ENCODE results near the gene NRXN2. TPM values are rescaled to one million over a fixed set of nuclear protein-coding genes. Genes with fewer than 3 reads are reported as not detected.

The NRXN2 gene
- polyA plus RNA-seq, 4 donors = 11.7 to 27.2 (median 24.9) TPM

DNA sequence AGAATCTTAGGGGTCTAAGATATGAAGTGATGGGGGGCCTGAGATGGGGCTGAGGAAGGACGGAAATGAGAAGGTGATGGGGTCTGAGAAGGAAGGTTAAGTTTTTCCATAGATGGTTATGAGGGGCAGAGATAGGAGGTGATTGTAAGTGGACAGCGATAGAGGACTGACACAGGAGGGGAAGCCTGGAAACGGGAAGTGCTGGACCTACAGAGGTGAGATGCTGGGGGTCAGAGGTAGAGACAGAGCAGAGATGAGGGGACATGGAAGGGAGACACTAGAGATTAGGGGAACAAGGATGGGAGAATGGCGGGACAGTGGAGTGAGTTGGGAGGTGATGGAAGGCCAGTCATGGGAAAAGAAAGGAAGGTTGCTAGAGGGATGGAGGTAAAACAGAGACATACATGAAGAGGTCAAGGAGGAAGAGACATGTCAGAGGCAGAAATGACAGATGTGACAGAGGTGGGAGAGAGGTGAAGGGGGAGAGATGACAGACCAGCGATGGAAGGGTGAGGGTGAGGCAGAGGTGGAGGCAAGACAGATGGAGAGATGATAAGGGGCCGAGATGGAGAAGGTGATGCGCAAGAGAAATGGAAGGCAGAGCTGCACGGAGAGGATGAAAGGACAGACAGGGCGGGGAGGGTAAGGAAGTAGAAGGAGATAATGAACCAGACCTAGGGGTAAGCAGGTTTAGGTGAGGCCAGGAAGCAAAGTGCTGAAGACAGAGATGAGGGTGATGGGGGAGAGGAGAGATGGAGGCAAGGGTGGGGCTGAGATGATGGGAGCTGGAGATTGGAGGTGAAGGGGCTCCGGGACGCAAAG is 81.2 kb downstream of the NRXN2 start:
- no peak for DNase-seq (ENCODE audit: low read depth in 4 of 4, low spot score in 2 of 4)

GRCh38 chr11:64639885-64640284 is 83.1 kb downstream of the NRXN2 start:
- DNase-seq (ENCODE audit: low read depth in 4 of 4, low spot score in 2 of 4) = no peak

GRCh38 chr11:64638829-64639228 is 84.2 kb downstream of the NRXN2 start:
- no peak for DNase-seq (ENCODE audit: low read depth in 4 of 4, low spot score in 2 of 4)

DNA sequence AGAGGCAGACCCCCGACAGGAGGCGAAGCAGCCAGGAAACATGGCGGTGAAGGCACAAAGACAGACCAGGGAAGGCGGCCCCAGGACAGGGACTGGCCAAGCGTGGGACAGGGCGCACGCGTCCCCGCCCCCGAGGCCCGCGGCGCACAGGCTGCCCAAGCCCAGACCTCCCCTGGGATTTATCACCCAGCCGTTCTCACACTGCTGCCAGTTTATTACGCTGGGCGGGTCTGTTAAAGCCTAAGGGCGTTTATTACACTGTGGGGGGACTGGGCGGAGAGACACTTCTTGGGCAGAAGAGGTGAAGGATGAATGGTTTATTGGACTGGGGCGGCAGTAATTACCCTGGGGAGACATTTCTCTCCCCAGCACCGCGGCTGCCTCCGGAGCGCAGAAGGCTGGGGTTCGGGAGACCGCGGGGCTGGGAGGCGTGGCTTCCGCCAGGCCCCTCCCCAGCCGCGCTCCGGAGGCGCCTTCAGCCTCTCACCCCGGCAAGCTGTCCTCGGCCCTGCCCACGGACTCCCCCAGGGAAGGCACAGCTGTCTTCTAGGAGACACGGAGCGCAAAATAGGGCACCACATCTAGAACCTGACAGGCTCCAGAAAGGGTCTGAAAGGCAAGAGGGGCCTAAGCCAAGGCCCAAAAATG is 84.9 kb downstream of the NRXN2 start:
- peak in 1 of 4 donors; percentile 41 for DNase-seq (ENCODE audit: low read depth in 4 of 4, low spot score in 2 of 4)

DNA sequence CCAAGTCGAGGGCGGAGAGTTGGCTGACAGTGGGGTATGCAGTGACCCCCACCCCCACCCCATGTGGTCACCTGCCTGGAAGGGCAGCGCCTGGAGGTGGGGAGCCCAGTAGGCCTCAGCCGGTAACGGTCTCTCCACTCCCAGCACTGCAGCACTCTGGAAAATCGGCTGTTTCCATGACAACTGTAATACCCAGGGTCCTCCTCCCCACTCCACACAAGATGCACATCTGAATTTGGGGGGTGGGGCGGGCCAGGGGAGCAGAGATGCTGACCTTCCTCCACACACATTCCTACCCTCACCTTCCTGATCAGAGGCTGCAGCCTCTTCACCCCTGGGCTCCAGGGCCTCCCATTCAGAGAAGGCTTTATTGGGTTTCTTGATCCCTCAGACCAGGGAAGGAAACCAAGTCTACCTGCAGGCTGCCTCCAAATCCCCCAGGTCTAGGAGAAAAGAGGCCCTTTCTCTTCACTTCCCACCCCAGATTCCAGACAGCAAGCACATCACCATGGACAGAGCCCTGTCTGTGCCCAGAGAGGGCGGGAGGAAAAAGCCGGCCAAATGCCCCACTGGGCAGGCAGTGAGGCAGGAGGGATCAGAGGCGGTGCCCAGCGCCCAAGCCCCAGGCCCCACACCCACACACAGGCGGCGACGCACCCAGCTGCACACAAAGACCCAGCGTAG is 85.5 kb downstream of the NRXN2 start:
- no peak for DNase-seq (ENCODE audit: low read depth in 4 of 4, low spot score in 2 of 4)

DNA sequence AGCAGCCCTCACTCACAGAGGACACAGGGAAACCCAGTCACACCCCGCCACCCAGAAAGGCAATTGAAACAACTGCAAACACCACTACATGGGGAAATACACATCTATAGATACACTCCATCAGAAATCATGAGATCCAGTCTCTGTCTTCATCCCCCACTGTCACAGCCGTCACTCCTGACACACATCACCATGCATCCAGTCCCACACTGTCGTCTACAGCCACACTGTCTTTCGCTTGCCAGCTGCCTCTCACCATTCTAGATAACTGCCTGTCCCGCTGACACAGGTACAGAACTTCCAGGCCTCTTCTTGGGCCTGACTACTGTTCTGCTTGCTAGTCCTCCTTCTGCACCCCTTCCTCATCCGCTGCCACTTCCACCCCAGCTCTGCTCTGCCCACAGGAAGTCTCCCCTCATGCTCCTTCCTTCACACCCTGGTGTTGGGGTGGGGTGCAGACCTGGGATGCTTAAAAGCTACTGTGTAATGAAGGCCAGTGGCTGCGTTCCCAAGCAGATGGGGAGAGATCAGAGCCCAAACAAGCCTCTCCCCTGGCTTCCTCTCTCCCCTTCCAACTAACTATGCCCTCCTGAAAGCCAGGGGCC is 89.3 kb downstream of the NRXN2 start:
- no peak for DNase-seq (ENCODE audit: low read depth in 4 of 4, low spot score in 2 of 4)

GRCh38 chr11:64632654-64633053 is 90.3 kb downstream of the NRXN2 start:
- no peak for DNase-seq (ENCODE audit: low read depth in 4 of 4, low spot score in 2 of 4)

DNA sequence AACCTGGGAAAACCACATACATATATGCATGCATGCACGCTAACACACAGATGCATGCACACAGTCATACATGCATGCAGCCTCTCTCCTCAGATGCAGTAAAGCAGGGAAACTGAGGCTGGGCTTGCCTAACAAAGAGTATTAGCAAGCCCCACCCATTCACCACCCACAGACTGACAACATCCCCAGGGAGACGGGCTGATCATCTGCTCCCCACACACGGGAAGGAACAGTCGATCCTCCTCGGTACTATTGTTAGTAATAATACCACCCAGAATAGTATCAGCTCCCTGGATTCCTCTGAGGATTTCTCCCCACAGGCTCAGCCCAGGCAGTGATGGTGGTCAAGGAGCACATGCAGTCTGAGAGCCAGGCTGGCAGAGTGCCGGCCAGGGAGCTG is 90.8 kb downstream of the NRXN2 start:
- DNase-seq (ENCODE audit: low read depth in 4 of 4, low spot score in 2 of 4) = no peak

DNA sequence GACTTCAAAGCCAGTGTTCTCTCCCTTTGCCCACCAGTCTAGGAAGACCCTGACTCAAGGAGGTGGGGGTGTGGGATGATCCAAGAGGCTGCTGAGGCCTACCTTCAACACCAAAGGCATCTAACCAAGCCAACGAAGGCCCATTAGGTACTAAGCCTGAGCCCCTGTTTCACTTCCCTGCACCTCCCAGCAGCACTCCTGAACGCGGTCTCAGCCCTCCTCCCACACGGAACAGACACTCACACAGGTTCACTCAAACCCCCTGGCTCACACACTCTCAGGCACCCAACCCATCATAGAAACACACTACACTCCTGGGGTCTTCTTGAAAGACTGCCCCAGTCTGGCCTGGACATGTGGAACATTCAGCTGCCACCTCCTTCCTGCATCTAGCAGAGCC is 91.3 kb downstream of the NRXN2 start:
- DNase-seq (ENCODE audit: low read depth in 4 of 4, low spot score in 2 of 4) = no peak

- no peak for DNase-seq (ENCODE audit: low read depth in 4 of 4, low spot score in 2 of 4)
Observed at GRCh38 chr11:64629796-64630562, 93.0 kb downstream of the NRXN2 start.

DNA sequence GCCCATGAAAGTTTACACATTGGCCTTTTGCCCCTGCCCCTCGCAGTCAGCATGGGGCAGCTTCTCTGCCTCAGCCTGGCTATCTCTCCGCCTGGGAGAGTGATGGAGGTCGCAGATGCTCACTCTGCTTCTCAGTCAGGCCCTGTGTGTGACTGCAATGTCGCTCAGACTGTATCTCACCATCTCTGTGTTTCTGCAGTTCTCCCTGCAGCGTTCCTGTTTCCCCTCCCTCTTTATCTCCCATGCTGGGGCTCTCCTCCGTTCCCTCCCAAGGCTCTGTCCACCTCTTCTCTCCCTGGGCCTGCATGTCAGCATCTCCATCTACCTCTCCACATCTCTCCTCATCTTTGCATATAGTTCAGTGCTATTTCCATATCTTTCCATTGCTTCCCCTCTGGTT is 93.9 kb downstream of the NRXN2 start:
- DNase-seq (ENCODE audit: low read depth in 4 of 4, low spot score in 2 of 4) = no peak

DNA sequence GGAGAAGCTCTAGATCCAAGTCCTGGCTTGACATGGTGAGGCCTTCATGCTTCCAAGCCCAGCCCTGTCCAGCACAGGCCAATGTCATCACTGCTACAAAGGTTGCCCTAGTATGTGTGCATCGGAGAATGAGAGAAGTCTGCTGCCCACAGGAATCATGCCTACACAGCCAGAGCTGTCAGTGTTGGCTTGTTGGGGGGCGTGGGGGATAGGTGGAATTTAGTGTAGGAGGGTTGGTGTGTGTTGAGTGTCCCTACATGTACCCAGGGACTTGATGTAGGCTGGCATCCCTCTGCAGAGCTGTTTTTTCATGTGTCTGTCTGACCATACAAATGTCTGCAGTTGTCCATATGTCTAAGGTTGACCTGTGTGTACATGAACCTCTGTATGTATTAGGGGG is 94.4 kb downstream of the NRXN2 start:
- no peak for DNase-seq (ENCODE audit: low read depth in 4 of 4, low spot score in 2 of 4)

DNA sequence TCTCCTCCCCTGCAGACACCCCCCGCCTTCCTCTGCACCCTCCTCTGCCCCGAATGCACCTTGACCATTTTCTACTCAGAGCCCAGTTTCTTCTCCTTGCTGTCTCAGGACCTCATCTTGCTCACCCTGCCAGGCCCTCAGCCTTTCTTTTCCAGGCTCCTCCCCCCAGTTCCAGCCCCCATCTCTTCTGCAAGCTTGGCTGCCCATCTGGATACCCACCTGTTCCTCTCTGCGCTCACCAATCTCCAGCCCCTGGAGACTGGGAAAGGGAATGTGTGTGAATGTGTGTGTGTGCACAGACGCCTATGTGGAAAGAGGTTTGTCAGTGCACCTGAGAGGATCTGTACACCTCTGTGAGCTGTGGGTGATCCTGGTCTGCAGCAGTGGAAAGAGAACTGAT is 95.6 kb downstream of the NRXN2 start:
- DNase-seq (ENCODE audit: low read depth in 4 of 4, low spot score in 2 of 4) = no peak

DNA sequence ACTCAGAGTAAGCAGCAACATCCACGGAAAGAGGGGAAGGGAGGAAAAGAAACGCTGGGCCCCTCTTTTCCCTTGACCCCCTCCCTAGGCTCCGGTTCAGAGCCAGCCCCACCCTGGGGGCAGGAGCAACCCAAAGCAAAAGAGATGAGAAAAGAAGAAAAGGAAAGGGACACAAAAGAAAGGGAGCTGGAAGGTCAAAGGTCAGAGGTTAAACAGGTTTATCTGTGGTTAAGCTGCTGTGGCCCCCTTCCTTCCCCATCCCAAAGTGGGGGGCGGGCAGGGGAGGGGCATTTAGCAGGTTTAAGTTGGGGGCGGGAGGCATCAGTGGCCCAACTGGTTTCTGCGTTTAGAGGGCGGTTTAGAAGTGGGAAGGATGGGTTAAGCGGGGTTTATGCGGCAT is 96.4 kb downstream of the NRXN2 start:
- DNase-seq (ENCODE audit: low read depth in 4 of 4, low spot score in 2 of 4) = no peak

DNA sequence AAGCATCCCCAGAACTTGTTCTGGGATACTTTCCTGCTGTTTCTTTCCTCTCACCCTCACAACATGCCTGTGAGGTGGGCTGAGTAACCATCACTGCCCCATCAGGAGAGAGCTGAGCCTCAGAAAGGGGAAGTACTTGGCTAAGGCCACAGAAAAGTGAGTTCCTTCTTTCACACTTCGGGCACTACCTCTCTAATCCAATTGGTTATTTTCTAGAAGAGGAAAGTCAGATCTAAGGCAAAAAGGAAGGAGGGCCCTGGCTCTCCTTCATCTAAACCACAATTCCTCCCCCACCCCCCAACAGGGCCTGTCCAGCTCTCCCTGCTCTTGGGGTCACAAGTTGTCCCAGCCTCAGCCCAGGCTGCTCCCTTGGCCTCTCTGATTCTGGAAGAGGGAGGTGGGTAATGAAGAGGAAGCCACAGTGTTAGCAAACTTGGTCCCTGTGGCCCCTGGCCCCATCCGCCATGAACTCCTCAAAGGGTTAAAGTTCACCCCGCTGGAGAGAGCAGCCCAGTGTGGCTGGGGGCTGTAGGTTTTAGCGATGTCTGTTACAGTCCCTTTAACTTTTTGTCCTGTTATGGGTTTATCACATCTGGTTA is 98.0 kb downstream of the NRXN2 start:
- DNase-seq (ENCODE audit: low read depth in 4 of 4, low spot score in 2 of 4) = no peak

- DNase-seq (ENCODE audit: low read depth in 4 of 4, low spot score in 2 of 4) = no peak
Observed at GRCh38 chr11:64622681-64623080, 100.3 kb downstream of the NRXN2 start.

- no peak for DNase-seq (ENCODE audit: low read depth in 4 of 4, low spot score in 2 of 4)
Observed at GRCh38 chr11:64621283-64622019, 101.5 kb downstream of the NRXN2 start.

DNA sequence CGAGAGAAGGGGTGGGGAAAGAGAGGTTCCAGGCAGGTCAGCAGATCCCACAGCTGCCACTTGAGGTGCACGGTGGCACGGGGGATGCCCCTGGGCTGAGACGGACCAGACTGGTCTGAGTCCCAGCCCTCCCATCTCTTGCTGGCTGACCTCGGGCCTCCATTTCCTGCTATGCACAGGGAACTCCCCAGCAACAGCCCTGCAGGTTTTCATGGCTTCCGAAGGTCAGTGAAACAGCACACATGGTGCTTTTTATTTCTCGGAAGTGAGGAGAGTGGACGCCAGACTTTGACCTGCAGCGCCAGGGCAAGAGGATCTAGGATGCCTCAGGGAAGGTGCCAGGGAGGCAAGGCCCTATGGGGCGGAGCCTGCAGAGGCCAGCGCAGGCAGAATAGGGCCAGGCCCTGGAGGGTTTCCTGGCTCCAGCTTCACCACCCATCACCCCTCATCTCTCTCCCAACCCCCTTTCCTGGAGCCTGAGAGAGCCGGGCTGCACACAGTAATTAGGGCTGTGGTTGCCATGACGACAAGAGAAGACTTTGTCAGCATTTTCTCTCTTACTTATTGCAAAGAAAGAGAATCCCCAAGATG is 102.5 kb downstream of the NRXN2 start:
- DNase-seq (ENCODE audit: low read depth in 4 of 4, low spot score in 2 of 4) = peak in 2 of 4 donors; percentile 67 to 80

- DNase-seq (ENCODE audit: low read depth in 4 of 4, low spot score in 2 of 4) = peak in 1 of 4 donors; percentile 52
Observed at GRCh38 chr11:64619811-64620380, 103.1 kb downstream of the NRXN2 start.
